Fibroblast of pulmonary artery (primary cell): ENCODE measurements around the gene LTBP1.
A peak's percentile ranks its signal among the peaks of the same experiment; 100 is the strongest.

ENCODE experiments used
- DNase-seq: peaks from one replicate; pipeline ENCODE4 v3.0.0-alpha.2; 2010; ENCODE audit warnings: low read depth
- H3K4me3 ChIP-seq: replicated peaks from 2 replicates; pipeline ENCODE4 v1.5.1; 2011; ENCODE audit warnings: low read depth, mild to moderate bottlenecking, control low read depth, low read length, moderate library complexity
- TF ChIP-seq, protein P1 (sequence below): IDR thresholded peaks from 2 replicates; pipeline ENCODE4 v1.5.1; 2011; ENCODE audit warnings: mild to moderate bottlenecking, control low read depth, low read length, inconsistent platforms; ENCODE audit errors: missing control alignments

LTBP1 gene

DNA sequence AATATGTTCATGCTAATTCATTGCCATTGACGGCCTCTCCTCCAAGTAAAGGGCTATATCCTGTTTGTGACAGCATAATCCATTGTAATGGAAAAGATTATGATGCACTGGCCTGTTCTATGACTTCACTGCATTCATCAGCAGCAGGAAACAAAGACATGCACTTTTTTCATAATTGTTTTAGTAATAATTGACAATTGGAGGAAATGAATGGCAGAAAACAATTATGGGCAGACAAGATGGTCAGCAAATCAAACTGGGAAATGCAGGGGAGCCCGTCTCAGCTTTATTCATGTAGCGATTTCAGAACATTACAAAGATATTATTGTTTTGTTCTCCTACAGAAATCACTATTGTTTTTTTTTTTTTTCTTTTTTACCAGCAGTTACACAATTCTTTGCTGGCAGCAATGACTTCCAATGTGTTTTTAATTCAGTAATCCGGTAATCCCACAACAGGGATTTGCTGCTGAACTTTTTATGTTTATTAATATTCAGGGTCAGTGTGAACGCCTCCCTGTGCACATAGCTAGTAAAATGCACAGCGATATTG lies 495.9 kb downstream of the LTBP1 start:
- TF ChIP-seq, protein P1, sequence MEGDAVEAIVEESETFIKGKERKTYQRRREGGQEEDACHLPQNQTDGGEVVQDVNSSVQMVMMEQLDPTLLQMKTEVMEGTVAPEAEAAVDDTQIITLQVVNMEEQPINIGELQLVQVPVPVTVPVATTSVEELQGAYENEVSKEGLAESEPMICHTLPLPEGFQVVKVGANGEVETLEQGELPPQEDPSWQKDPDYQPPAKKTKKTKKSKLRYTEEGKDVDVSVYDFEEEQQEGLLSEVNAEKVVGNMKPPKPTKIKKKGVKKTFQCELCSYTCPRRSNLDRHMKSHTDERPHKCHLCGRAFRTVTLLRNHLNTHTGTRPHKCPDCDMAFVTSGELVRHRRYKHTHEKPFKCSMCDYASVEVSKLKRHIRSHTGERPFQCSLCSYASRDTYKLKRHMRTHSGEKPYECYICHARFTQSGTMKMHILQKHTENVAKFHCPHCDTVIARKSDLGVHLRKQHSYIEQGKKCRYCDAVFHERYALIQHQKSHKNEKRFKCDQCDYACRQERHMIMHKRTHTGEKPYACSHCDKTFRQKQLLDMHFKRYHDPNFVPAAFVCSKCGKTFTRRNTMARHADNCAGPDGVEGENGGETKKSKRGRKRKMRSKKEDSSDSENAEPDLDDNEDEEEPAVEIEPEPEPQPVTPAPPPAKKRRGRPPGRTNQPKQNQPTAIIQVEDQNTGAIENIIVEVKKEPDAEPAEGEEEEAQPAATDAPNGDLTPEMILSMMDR: no peak
- H3K4me3 ChIP-seq: no peak overlapping the region
- peak; percentile 74 for DNase-seq

DNA sequence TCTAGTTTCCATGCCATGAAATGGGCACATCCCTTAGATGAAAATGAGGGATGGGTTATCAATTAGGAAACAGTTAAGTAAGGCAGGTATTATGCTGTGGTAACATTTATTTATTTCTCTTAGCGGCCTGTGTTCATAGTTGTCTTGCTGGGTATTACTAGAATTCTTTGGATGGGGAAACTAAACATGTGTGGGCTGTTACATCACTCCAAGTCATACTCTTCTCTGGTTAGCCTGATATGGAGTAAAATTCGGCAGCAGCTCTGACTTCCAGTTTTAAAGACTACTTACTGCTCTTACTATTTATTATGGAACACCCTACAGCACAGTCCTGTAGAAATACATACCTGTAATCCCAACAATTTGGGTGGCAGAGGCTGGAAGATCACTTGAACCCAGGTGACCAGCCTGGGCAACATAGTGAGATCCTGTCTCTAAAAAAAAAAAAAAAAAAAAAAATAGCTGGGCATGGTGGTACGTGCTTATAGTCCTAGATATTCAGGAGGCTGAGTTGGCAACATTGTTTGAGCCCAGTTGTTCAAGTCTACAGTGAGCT lies 496.6 kb downstream of the LTBP1 start:
- DNase-seq: peak; percentile 49
- H3K4me3 ChIP-seq: no peak overlapping the region
- TF ChIP-seq, protein P1: no peak

GRCh38 chr2:33444967-33445366 lies 498.2 kb downstream of the LTBP1 start:
- TF ChIP-seq, protein P1: no peak
- H3K4me3 ChIP-seq: no peak overlapping the region
- DNase-seq: no peak

- H3K4me3 ChIP-seq: no peak overlapping the region
- TF ChIP-seq, protein P1: no peak
These were observed 501.6 kb downstream of the LTBP1 start for GRCh38 chr2:33448220-33448899.

More at GRCh38 chr2:33448220-33448899, 501.6 kb downstream of the LTBP1 start:
- DNase-seq: no peak
